Measurements from ENCODE around the gene ZNF888.
"Not testable (repeated sequence)": the region's sequence is repeated elsewhere in the genome, so short reads cannot be mapped to it uniquely, and the experiment has no call there.

The ZNF888 gene

DNA sequence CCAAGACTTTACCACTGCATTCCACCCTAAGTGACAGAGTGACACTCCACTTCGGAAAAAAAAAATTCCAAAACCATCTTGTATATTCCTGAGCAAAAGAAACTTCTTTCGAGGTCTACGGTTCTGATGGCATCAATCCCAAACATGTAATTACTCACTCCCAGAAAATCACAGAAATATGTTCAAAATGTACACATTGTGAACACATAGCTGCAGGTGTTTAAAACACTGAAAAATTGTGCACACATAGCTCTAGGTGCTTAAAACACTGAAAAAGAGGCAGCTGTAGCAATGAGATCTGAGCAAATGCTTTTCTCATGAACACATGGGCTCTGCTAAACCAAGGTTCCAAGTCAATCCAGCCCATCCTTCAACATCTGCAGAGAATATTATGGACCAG, 51.8 kb downstream of the ZNF888 start:
- Histone ChIP-seq H3K14ac (ENCODE audit: low read length) (no peak overlapping the region), H3K4me3 (ENCODE audit: low read length in 2 of 2) (no peak overlapping the region), H2BK120ac (ENCODE audit: low read depth, low read length) (no peak overlapping the region), H4K8ac (ENCODE audit: low read depth, low read length) (no peak overlapping the region), H2BK5ac (ENCODE audit: low read length) (no peak overlapping the region), H3K27ac (replicated peaks; ENCODE audit: low read length) (no peak overlapping the region), H3K4me2 (ENCODE audit: insufficient read depth, low read length, poor library complexity, severe bottlenecking) (no peak overlapping the region), H3K4me1 (ENCODE audit: control insufficient read depth in 2 of 2, insufficient read depth in 1 of 2, low read depth in 1 of 2, low read length in 2 of 2) (no peaks in the 10 kb centered on the region), H3K36me3 (replicated peaks in 1 of 2; ENCODE audit: control insufficient read depth in 2 of 2, insufficient read depth in 2 of 2, low read length in 2 of 2) (no peaks in the 10 kb centered on the region), H2AK5ac (ENCODE audit: low read depth, low read length) (no peak overlapping the region), H2BK12ac (ENCODE audit: low read length) (no peak overlapping the region), H2BK15ac (ENCODE audit: low read length) (no peak overlapping the region), H3K18ac (ENCODE audit: low read length) (no peak overlapping the region), H3K9me3 (replicated peaks in 1 of 2; ENCODE audit: control insufficient read depth in 2 of 2, insufficient read depth in 1 of 2, low read depth in 1 of 2, low read length in 2 of 2) (peaks cover 0 to 8% of the 10 kb centered on the region in 2 donors), H3K79me1 (ENCODE audit: low read depth, low read length) (no peaks in the 10 kb centered on the region), H2AFZ (ENCODE audit: low read length) (no peak overlapping the region), H3K27me3 (ENCODE audit: control insufficient read depth in 3 of 3, insufficient read depth in 3 of 3, low read depth in 1 of 3, low read length in 3 of 3) (no peaks in the 10 kb centered on the region), H3K23ac (ENCODE audit: low read depth, low read length, poor library complexity) (no peak overlapping the region), H4K91ac (ENCODE audit: low read depth, low read length, poor library complexity) (no peak overlapping the region), H3K4ac (ENCODE audit: low read length) (no peak overlapping the region), H3K9ac (ENCODE audit: low read depth, low read length, poor library complexity) (no peak overlapping the region)
- DNase-seq (ENCODE audit: low spot score): no peak
- WGBS, 2 donors (ENCODE audit: extremely low coverage in 2 of 2, insufficient read length in 2 of 2, insufficient replicate concordance in 1 of 2): no CpG with 5 or more reads among the region's 3 CpGs

DNA sequence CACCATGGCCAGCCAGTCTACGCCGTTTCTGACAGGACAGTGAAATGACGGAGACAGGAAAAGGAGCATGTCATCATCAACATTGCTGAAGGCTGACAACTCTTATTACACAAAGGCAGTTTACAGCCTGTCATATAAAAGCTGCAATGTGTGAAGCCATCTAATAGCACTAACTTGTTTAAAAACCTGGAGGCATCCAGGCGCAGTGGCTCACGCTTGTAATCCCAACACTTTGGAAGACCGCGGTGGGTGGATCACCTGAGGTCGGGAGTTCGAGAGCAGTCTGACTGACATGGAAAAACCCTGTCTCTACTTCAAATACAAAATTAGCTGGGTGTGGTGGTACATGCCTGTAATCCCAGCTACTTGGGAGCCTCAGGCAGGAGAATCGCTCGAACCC, 55.2 kb downstream of the ZNF888 start:
- not testable (repeated sequence) for H2BK12ac ChIP-seq (ENCODE audit: low read length); H3K4me1 ChIP-seq (ENCODE audit: control insufficient read depth in 2 of 2, insufficient read depth in 1 of 2, low read depth in 1 of 2, low read length in 2 of 2); H2BK15ac ChIP-seq (ENCODE audit: low read length); H3K36me3 ChIP-seq (replicated peaks in 1 of 2; ENCODE audit: control insufficient read depth in 2 of 2, insufficient read depth in 2 of 2, low read length in 2 of 2); H3K4me2 ChIP-seq (ENCODE audit: insufficient read depth, low read length, poor library complexity, severe bottlenecking); H4K8ac ChIP-seq (ENCODE audit: low read depth, low read length); H3K27ac ChIP-seq (replicated peaks; ENCODE audit: low read length); H3K4ac ChIP-seq (ENCODE audit: low read length); DNase-seq (ENCODE audit: low spot score); H3K9ac ChIP-seq (ENCODE audit: low read depth, low read length, poor library complexity); H3K27me3 ChIP-seq (ENCODE audit: control insufficient read depth in 3 of 3, insufficient read depth in 3 of 3, low read depth in 1 of 3, low read length in 3 of 3); H3K23ac ChIP-seq (ENCODE audit: low read depth, low read length, poor library complexity); H2AK5ac ChIP-seq (ENCODE audit: low read depth, low read length); H3K9me3 ChIP-seq (replicated peaks in 1 of 2; ENCODE audit: control insufficient read depth in 2 of 2, insufficient read depth in 1 of 2, low read depth in 1 of 2, low read length in 2 of 2); H2BK5ac ChIP-seq (ENCODE audit: low read length); H2BK120ac ChIP-seq (ENCODE audit: low read depth, low read length); H2AFZ ChIP-seq (ENCODE audit: low read length); H3K4me3 ChIP-seq (ENCODE audit: low read length in 2 of 2); H3K18ac ChIP-seq (ENCODE audit: low read length); H3K79me1 ChIP-seq (ENCODE audit: low read depth, low read length); H4K91ac ChIP-seq (ENCODE audit: low read depth, low read length, poor library complexity); H3K14ac ChIP-seq (ENCODE audit: low read length)
- WGBS, 2 donors (ENCODE audit: extremely low coverage in 2 of 2, insufficient read length in 2 of 2, insufficient replicate concordance in 1 of 2): no CpG with 5 or more reads among the region's 11 CpGs

GRCh38 chr19:52857378-52858191, 65.6 kb downstream of the ZNF888 start, which contains the start of gene ZNF468:
ZNF468 (minus strand) TSS chr19:52857619; CDS start chr19:52854272, 3,347 bp downstream.
- not testable (repeated sequence) for H3K27ac ChIP-seq (replicated peaks; ENCODE audit: low read length)

GRCh38 chr19:52856540-52857377, 66.5 kb downstream of the ZNF888 start:
- not testable (repeated sequence) for H3K18ac ChIP-seq (ENCODE audit: low read length); H2BK12ac ChIP-seq (ENCODE audit: low read length); H4K91ac ChIP-seq (ENCODE audit: low read depth, low read length, poor library complexity); H2BK5ac ChIP-seq (ENCODE audit: low read length); H4K8ac ChIP-seq (ENCODE audit: low read depth, low read length); DNase-seq (ENCODE audit: low spot score); H2BK120ac ChIP-seq (ENCODE audit: low read depth, low read length); H2BK15ac ChIP-seq (ENCODE audit: low read length); H2AK5ac ChIP-seq (ENCODE audit: low read depth, low read length); H3K14ac ChIP-seq (ENCODE audit: low read length); H3K4me1 ChIP-seq (ENCODE audit: control insufficient read depth in 2 of 2, insufficient read depth in 1 of 2, low read depth in 1 of 2, low read length in 2 of 2); H3K79me1 ChIP-seq (ENCODE audit: low read depth, low read length); H3K4ac ChIP-seq (ENCODE audit: low read length); H3K27ac ChIP-seq (replicated peaks; ENCODE audit: low read length); H3K27me3 ChIP-seq (ENCODE audit: control insufficient read depth in 3 of 3, insufficient read depth in 3 of 3, low read depth in 1 of 3, low read length in 3 of 3); H3K9ac ChIP-seq (ENCODE audit: low read depth, low read length, poor library complexity); H3K23ac ChIP-seq (ENCODE audit: low read depth, low read length, poor library complexity)
- no CpG with 5 or more reads among the region's 31 CpGs for WGBS, 2 donors (ENCODE audit: extremely low coverage in 2 of 2, insufficient read length in 2 of 2, insufficient replicate concordance in 1 of 2)
- Histone ChIP-seq H3K4me2 (ENCODE audit: insufficient read depth, low read length, poor library complexity, severe bottlenecking) (peak overlapping the region; percentile 45), H2AFZ (ENCODE audit: low read length) (peak overlapping the region; percentile 93), H3K4me3 (ENCODE audit: low read length in 2 of 2) (peak overlapping the region; percentile 74 to 89), H3K36me3 (replicated peaks in 1 of 2; ENCODE audit: control insufficient read depth in 2 of 2, insufficient read depth in 2 of 2, low read length in 2 of 2) (peaks cover 4 to 30% of the 10 kb centered on the region in 2 donors), H3K9me3 (replicated peaks in 1 of 2; ENCODE audit: control insufficient read depth in 2 of 2, insufficient read depth in 1 of 2, low read depth in 1 of 2, low read length in 2 of 2) (peaks cover 0 to 15% of the 10 kb centered on the region in 2 donors)

More at GRCh38 chr19:52857378-52858191, 65.6 kb downstream of the ZNF888 start, which contains the start of gene ZNF468:
- Histone ChIP-seq H3K4me2 (ENCODE audit: insufficient read depth, low read length, poor library complexity, severe bottlenecking) (peak within 1 kb of the TSS; percentile 56), H3K36me3 (replicated peaks in 1 of 2; ENCODE audit: control insufficient read depth in 2 of 2, insufficient read depth in 2 of 2, low read length in 2 of 2) (peaks cover 4 to 22% of the 10 kb centered on the region in 2 donors), H3K9me3 (replicated peaks in 1 of 2; ENCODE audit: control insufficient read depth in 2 of 2, insufficient read depth in 1 of 2, low read depth in 1 of 2, low read length in 2 of 2) (peaks cover 0 to 15% of the 10 kb centered on the region in 2 donors), H2AFZ (ENCODE audit: low read length) (peak within 1 kb of the TSS; percentile 93), H3K4me3 (ENCODE audit: low read length in 2 of 2) (peak within 1 kb of the TSS; percentile 74 to 89)
- not testable (repeated sequence) for H2BK120ac ChIP-seq (ENCODE audit: low read depth, low read length); H2AK5ac ChIP-seq (ENCODE audit: low read depth, low read length); H2BK12ac ChIP-seq (ENCODE audit: low read length); H3K18ac ChIP-seq (ENCODE audit: low read length); H3K27me3 ChIP-seq (ENCODE audit: control insufficient read depth in 3 of 3, insufficient read depth in 3 of 3, low read depth in 1 of 3, low read length in 3 of 3); H3K9ac ChIP-seq (ENCODE audit: low read depth, low read length, poor library complexity); H4K91ac ChIP-seq (ENCODE audit: low read depth, low read length, poor library complexity); H3K23ac ChIP-seq (ENCODE audit: low read depth, low read length, poor library complexity); H2BK15ac ChIP-seq (ENCODE audit: low read length); H3K4ac ChIP-seq (ENCODE audit: low read length); H3K14ac ChIP-seq (ENCODE audit: low read length); H3K4me1 ChIP-seq (ENCODE audit: control insufficient read depth in 2 of 2, insufficient read depth in 1 of 2, low read depth in 1 of 2, low read length in 2 of 2); H2BK5ac ChIP-seq (ENCODE audit: low read length); H3K79me1 ChIP-seq (ENCODE audit: low read depth, low read length); H4K8ac ChIP-seq (ENCODE audit: low read depth, low read length)
- no CpG with 5 or more reads among the region's 43 CpGs for WGBS, 2 donors (ENCODE audit: extremely low coverage in 2 of 2, insufficient read length in 2 of 2, insufficient replicate concordance in 1 of 2)
- DNase-seq (ENCODE audit: low spot score): peak; percentile 42
